ENCODE measurements around the gene SYCE3.

Gene SYCE3

DNA sequence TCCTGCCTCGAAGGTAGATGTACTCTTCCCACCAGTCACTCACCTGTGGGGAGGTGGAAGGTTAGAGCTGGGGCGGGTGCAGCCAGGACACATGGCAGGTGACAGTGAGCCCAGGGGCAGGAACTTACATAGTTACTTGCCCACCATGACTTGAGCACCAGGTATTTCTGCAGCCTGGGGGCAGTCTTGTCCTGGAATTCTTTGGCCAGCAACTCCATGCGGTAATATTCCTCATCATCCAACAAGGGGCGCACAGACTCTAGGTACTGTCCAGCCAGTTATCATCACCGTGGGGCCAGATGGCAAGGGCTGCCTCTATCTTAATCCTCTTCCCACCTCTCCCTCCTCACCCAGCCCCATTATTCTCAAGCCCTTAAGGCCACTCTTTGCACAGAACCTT, 13.4 kb upstream of the SYCE3 start:
- DNase-seq (ENCODE audit: low read depth), result no peak

GRCh38 chr22:50575426-50575941, 12.8 kb upstream of the SYCE3 start:
- no peak for DNase-seq (ENCODE audit: low read depth)

DNA sequence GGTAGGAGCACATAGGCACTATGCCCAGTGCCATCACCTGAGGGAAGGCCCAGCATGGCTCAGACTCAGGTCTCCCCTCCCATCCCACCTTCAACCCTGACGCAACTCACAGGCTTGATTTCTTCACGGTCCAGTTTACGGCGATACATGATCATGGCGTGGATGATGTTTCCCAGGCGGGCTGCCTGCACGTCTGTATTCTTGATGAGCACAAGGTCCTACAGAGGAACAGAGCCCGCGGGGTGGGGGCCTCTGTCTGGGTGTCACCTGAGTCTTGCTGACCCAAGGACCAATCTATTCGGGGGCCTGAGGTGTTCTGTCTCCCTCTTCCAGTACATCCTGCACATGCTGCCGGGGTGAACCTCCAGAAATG, 11.7 kb upstream of the SYCE3 start:
- DNase-seq (ENCODE audit: low read depth), result no peak

DNA sequence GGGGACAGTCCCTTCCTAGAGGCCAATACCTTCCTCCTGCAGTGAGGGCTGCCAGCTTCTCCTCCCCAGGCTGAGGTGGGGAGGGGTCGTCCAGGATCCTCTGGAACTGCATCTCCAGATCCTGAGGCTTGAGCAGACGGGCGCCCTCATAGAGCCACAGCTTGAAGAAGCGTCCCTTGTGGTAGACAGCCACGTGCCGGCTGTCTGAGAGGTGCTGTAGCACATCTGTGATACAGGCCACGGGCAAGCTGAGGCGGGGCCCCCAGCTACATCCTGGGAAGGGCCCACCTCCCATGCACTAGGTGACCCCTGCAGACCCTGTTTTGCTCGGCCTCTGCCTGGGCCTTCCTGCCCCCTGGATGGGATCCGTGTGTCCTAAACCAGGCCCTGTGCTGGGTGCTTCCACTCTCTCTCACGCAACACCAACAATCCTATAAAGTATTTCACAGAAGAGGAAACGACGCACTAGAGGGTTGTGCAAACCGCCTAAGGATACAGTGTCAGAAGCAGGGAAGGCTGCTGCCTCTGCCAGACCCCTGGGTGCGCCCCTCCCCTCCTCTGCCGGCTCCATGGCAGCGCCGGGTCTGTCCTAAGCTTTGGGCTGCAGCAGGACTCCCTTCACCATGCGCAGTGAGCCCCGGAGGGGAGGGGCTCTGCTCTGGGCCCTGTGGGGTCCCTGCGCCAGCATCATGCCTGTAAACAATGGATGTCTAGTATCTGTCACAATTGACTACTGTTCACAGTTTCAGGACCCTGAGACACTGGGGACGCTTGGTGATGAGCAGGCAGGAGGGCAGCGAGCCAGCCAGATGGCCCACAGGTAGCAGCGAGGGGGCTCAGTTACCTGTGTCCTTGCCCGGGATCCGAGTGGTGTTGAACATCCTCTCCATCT, 11.0 kb upstream of the SYCE3 start:
- DNase-seq (ENCODE audit: low read depth), result no peak

- DNase-seq (ENCODE audit: low read depth), result no peak
Observed at GRCh38 chr22:50572965-50573364, 10.2 kb upstream of the SYCE3 start.

DNA sequence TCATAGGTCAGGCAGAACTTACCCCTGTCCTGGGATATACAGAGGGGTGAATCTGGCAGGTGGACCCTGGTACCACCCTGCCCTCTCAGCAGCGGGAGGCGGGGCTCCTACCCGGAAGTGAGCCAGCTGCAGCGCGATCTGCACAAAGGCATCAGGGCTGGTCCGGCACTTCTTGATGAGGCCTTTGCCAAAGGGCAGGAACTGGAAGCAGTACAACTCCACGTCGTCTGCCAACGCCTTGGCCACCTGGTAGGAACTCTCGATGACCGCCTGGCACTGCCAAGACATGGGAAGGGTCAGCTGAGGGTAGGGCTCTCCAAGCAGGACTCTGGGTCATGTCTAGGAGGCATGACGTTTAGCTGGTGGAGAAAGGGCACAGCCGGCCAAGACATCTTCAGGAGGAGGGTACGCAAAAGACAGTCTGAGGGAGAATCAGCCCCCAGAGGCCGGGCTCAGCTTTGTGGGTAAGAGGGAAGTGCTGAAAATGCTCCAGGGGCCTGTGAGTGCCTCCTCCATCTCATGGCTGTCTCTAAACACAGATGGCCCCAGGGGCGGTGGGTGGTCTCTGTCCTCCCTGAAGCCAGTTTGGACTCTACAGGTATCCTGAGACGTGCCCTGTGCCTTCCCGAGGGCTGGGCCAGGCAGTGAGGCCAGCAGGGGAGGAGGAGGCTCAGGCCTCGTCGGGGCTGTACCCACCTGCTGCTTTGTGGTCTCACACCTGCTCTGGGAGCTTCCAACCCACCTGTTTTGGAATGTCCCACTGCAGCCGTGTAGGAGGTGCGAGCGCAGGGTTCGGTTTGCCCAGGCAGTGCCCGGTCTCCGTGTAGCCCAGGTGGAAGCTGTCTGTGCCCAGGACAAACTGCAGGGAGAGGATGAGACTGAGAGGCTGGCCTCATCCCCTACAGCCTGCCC, 8.8 kb upstream of the SYCE3 start:
- DNase-seq (ENCODE audit: low read depth), result no peak

DNA sequence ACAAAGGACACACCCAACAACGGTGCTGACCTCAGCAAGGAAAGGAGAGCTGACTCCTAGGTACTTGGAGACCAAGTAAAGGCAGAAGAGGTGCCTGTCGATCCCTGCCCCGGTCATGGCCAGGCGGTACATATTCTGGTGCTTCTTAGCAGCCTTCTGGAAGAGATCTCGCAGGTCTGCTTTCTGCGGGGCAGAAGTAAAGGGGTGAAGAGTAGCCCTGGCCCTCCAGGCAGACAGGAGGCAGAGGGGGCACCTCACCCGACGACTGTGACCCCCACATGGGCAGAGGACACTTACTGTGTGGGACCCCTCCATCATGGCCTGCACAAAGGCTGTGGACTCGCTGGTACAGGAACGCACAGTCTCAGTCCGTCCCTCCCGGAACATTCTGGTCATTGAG, 8.1 kb upstream of the SYCE3 start:
- DNase-seq (ENCODE audit: low read depth), result no peak

DNA sequence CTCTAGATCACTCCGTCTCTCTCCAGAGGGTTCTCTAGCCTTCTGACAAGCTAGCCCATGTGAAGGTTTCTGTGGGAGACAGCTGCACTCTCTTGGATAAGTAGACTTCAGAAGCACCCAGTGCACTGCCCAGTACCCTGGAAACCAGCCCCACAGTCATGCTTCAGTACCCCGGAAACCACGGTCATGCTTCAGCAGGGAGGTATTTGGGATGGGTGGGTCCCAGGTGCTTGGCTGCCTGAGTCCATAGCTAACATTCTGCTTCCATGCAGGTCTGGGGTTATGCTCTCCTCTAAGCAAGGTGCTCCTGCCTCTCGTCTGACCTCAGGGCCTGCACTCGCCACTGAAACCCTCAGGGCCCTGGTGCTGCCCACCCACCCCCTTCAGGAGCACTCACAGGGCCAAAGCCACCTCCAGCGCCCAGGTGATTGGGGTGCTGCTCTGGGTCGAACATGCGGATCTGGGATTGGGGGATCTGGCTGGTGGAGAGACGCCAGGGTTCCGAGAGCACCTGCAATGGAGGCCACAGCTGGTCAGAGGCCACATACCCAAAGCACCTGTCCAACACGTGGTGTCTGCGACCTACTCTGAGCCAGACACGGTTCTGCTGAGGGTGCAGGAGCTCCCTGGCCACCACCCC, 7.3 kb upstream of the SYCE3 start:
- no peak for DNase-seq (ENCODE audit: low read depth)

- DNase-seq (ENCODE audit: low read depth), result no peak
Observed at GRCh38 chr22:50569041-50569459, 6.3 kb upstream of the SYCE3 start.

DNA sequence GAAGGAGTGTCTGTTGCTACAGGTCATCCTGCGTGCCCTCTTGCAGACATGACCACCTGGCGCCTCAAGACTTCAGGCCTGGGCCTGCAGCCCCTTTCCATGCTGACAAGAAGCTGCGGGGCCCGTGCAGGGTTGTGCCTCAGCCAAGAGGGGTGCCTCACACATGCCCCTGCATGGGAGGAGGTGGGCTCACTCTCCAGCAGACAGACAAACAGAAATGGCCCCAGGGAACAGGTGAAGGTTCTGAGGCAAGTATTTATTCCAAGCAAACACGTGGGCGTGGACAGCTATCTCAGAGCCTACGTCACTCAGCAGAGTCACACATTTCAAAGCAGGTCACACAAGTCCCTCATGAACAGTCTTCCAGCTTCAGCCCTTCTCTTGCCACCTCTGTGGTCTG, 5.9 kb upstream of the SYCE3 start:
- DNase-seq (ENCODE audit: low read depth), result no peak

DNA sequence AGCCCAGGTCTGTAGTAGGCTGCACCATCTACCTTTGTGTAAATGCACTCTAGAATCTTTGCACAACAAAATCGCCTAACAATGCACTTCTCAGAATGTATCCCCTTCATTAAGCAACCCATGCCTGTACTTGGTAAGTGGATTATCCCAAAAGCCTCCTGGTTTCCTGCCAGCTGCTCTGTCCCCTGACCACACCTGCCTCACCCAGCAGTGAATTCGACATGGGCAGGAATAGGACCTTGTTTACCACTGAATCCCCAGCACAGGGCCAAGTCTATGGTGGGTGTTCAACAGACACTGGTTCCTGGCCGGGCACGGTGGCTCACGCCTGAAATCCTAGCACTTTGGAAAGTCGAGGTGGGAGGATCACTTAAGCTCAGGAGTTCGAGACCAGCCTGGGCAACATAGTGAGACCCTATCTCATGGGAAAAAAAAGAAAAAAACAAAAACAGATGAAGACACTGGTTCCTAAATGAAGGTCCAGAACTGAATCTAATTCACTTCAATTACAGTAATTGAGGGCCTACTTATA, 5.1 kb upstream of the SYCE3 start:
- no peak for DNase-seq (ENCODE audit: low read depth)

DNA sequence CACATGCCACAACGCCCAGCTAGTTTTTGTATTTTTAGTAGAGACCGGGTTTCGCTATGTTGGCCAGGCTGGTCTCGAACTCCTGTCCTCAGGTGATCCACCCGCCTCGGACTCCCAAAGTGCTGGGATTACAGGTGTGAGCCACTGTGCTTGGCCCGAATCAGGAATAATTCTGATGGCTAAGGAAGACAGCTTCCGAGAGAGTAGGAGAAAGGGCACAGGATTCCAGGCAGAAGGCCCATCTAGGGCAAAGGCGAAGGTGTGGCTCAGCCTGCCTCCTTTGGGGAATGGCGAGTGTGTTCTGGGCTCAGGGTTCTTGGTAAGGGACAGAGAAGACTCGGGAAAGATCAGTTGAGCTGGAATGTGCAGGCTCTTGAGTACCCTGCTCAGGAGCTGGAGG, 1.6 kb upstream of the SYCE3 start:
- no peak for DNase-seq (ENCODE audit: low read depth)

- no peak for DNase-seq (ENCODE audit: low read depth)
Observed at GRCh38 chr22:50563413-50564160, 868 bp upstream of the SYCE3 start.

DNA sequence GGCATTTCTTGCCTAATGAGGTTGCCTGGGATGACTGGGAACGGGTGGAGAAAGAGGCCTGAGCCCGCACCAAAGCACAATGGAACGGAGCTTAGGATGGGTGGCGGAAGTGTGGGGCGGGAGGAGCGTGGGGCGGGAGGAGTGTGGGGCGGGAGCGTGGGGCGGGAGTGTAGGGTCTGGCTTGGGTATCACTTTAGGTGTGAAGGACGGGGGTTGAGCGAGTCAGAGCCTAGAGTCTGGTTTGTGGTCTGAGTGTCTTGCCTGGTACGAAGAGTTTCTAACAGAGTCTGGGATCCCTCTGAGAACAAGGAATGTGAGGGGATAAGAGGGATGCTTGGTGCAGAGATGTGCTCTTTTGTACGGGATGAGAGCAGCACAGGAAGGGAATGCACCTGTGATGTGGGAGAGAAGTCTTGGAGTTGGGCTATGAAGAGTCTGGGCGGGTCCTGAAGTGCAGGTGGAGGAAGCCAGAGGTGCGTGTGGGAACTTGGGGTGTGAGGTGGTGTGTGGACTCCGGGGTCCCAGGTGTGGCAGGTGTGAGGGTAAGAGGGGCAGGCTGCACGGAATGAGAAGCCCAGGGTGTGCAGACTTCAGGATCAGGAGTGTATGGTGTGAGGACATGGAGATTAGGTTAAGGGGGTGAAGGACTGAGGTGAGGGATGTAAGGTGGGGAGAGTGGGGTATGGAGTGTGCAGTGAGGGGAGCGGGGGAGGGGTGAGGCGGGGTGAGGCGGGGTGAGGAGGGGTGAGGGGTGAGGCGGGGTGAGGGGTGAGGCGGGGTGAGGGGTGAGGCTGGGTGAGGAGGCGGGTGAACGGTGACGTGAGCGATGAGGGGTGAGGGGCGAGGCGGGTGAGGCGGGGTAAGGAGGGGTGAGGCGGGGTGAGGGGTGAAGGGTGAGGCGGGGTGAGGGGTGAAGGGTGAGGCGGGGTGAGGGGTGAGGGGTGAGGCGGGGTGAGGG, 1.0 kb downstream of the SYCE3 start:
- no peak for DNase-seq (ENCODE audit: low read depth)

GRCh38 chr22:50560034-50560433, 2.7 kb downstream of the SYCE3 start:
- no peak for DNase-seq (ENCODE audit: low read depth)

DNA sequence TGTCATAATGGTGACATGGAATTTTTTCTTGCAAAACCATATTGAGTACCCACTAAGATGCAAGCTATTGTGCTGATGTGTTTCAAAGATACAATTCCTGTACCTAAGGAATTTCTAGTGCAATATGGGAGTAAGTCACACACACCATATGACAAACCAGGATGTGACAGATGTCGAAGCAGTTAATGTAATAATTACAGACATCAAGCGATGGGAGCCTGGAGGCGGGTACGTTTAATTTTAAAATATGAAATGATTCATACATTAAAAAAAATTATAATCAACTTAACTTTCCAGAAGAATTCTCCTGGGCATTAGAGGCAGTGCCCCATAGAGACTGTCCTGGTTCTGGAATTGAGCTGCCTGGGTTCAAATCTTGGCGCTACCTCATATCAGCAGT, 6.0 kb downstream of the SYCE3 start:
- no peak for DNase-seq (ENCODE audit: low read depth)

GRCh38 chr22:50553310-50553709, 9.4 kb downstream of the SYCE3 start:
- DNase-seq (ENCODE audit: low read depth), result no peak

DNA sequence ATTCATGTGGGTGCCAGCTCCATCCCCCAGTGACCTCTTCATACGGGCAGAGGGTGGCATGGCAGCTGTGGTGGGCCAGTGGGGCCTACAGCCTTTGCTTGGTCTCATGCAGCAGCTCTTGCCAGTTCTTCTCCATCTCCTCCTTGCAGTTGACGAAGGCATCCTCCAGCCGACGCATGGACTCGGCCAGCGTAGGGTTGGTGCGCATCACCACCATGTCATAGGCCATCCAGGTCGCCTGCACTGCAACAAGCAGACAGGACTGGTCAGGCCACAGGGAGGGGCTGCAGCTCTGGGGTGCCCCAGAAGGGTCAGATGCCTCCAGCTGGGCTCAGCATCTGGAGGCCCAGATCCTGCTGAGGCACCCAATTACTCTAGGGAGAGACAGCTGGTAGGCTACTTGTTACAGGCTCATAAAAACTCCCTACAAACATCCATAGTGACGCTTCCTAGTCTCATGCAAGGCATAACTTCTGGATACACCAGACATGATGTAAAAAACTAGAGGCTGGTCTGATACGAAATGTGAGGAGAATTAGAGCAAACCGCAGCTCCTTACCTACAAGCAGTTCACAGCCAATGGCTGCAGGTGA, 11.5 kb downstream of the SYCE3 start:
- DNase-seq (ENCODE audit: low read depth), result no peak

DNA sequence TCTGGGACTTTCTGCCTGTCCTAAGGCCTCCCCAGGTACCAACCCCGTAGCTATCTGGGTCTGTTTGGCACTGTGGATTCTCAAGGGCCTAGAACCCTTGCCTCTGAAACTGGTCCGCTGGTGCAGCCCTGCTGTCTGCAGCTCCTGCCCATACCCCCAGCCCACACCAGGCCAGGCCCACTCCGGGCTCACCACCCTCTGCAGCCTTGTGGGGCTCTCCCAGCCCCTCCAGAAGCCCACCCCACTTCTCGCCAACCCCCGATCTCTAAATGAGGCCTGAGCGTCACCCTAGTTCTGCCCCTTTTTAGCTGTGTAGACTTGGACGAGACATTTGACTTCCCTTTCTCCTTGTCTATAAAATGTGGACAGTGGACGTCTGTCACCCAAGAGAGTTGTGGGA, 12.3 kb downstream of the SYCE3 start:
- no peak for DNase-seq (ENCODE audit: low read depth)

All from stimulated activated CD8-positive, alpha-beta memory T cell treated with anti-CD3 and anti-CD28 coated beads, Interleukin-4, amount 100 ng/mL, for 24 hours (primary cell).